ENCODE measurements around the gene THSD4. TPM values are rescaled to one million over a fixed set of nuclear protein-coding genes. Genes with fewer than 3 reads are reported as not detected.

Gene THSD4
- total and polyA plus RNA-seq, 2 of the 8 experiments (the other 6 are each of a cell fraction or from before 2014, with no cell fraction given): 2.5 to 6.2 TPM

- no peak overlapping the region for H4K91ac ChIP-seq (replicated peaks; ENCODE audit: insufficient read length, low read length)
- no peaks in the 10 kb centered on the region for H3K27me3 ChIP-seq (replicated peaks in 1 of 4; ENCODE audit: control insufficient read depth in 3 of 4, extremely low read depth in 1 of 4, insufficient read depth in 3 of 4, low read length in 3 of 4)
- H4K8ac ChIP-seq (ENCODE audit: extremely low read depth, insufficient read depth, low read length): no peak overlapping the region
- no peak overlapping the region for H3K14ac ChIP-seq (ENCODE audit: insufficient read length)
- H2BK120ac ChIP-seq (replicated peaks; ENCODE audit: low read depth, low read length): no peak overlapping the region
- no peaks in the 10 kb centered on the region for H3K9me3 ChIP-seq (ENCODE audit: insufficient read depth in 2 of 2, low read depth in 1 of 2, low read length in 1 of 2)
- POLR2A ChIA-PET (ENCODE audit: partially characterized antibody): no interaction called here
- no peak for FAIRE-seq
- no peaks in the 10 kb centered on the region for H3K79me1 ChIP-seq (ENCODE audit: low read depth, low read length)
- no peak overlapping the region for H2AK5ac ChIP-seq (ENCODE audit: low read depth, low read length)
- no peak overlapping the region for H2BK15ac ChIP-seq (ENCODE audit: low read length)
- no peak overlapping the region for H4K5ac ChIP-seq (ENCODE audit: insufficient read length, low read depth, low read length)
- DNase-seq (ENCODE audit: low read depth in 1 of 2, low spot score in 2 of 2): no peak
- no peaks in the 10 kb centered on the region for H3K36me3 ChIP-seq (ENCODE audit: control insufficient read depth in 2 of 4, insufficient read depth in 4 of 4, low read length in 3 of 4)
- no peak overlapping the region for H2BK20ac ChIP-seq (ENCODE audit: low read length)
- no peak overlapping the region for H3K56ac ChIP-seq (replicated peaks; ENCODE audit: insufficient read length, low read depth, low read length)
- 88% methylated on average over 1 of the region's 1 CpG; no CpG with 5 or more reads in 1 of the 2 experiments for WGBS, 2 experiments (ENCODE audit: extremely low coverage in 1 of 2, insufficient coverage in 1 of 2, insufficient read length in 1 of 2, insufficient replicate concordance in 2 of 2, low coverage in 1 of 2, low lambda C conversion rate in 2 of 2, missing lambda C conversion rate in 1 of 2)
- H3K4me1 ChIP-seq (replicated peaks in 1 of 4; ENCODE audit: control insufficient read depth in 3 of 4, insufficient read depth in 4 of 4, low read length in 3 of 4): peaks cover 0 to 3% (median 0%) of the 10 kb centered on the region in 4 experiments; a peak in 2 of 7 replicates
- no peak overlapping the region for H3K27ac ChIP-seq (ENCODE audit: low read depth, low read length)
- no peaks in the 10 kb centered on the region for H3K23me2 ChIP-seq (ENCODE audit: low read depth, low read length)
- no peaks in the 10 kb centered on the region for H3K79me2 ChIP-seq (ENCODE audit: control insufficient read depth in 1 of 2, insufficient read depth in 2 of 2, low read length in 2 of 2)
- no peak overlapping the region for H3K4me2 ChIP-seq (ENCODE audit: insufficient read depth in 1 of 2, low read depth in 2 of 2, low read length in 2 of 2)
- no peak overlapping the region for H3K18ac ChIP-seq (ENCODE audit: extremely low read depth, low read length)
- no peak overlapping the region for H2AFZ ChIP-seq (ENCODE audit: low read length)
- no peaks in the 10 kb centered on the region for H4K20me1 ChIP-seq (replicated peaks in 1 of 2; ENCODE audit: control insufficient read depth in 1 of 2, insufficient read depth in 2 of 2, low read length in 2 of 2)
- CTCF ChIA-PET (ENCODE audit: partially characterized antibody): interaction anchor here (1.0 to 1.8 kb wide), 4 partner anchors 8 to 184 kb away, joined by 3 to 7 read pairs (median 4); no protein-coding TSS in a partner anchor
- no peak overlapping the region for H2BK12ac ChIP-seq (ENCODE audit: low read depth, low read length)
- TF ChIP-seq BACH1 (IDR thresholded peaks at IDR 0.05; ENCODE audit: low read length) (peak; percentile 93), MAFK (IDR thresholded peaks at IDR 0.05; ENCODE audit: low read depth, low read length) (peak; percentile 49), SRF (IDR thresholded peaks at IDR 0.05; ENCODE audit: low read depth, low read length) (no peak), NRF1 (IDR thresholded peaks at IDR 0.05; ENCODE audit: low read depth, low read length) (no peak)
- no peak overlapping the region for H3K4me3 ChIP-seq (ENCODE audit: extremely low read depth in 1 of 4, insufficient read depth in 2 of 4, low read depth in 3 of 4, low read length in 4 of 4)
- H3K4ac ChIP-seq (replicated peaks; ENCODE audit: insufficient read length, low read depth, low read length): no peak overlapping the region
- H3K9ac ChIP-seq (replicated peaks in 1 of 4; ENCODE audit: extremely low read depth in 1 of 4, low read depth in 3 of 4, low read length in 3 of 4): no peak overlapping the region
- no peak overlapping the region for H2BK5ac ChIP-seq (ENCODE audit: low read depth, low read length)
- no peak overlapping the region for H3K23ac ChIP-seq (ENCODE audit: insufficient read length)
These were observed 453.0 kb downstream of the THSD4 start for GRCh38 chr15:71568227-71568626.

All from H1 (cell line).